ENCODE measurements around the gene SOCS1.
"Not testable (repeated sequence)": the region's sequence is repeated elsewhere in the genome, so short reads cannot be mapped to it uniquely, and the experiment has no call there.

Gene SOCS1

GRCh38 chr16:11225677-11226549, 30.1 kb downstream of the SOCS1 start:
- H3K4me3 ChIP-seq = peak overlapping the region in 8 of 10 experiments; percentile 20 to 63 (median 34); a peak in 12 of 20 replicates
- H3K27ac ChIP-seq = peak overlapping the region in 9 of 11 experiments; percentile 59 to 78 (median 70); a peak in 18 of 22 replicates
- peaks cover 0 to 11% (median 0%) of the 10 kb centered on the region in 11 experiments; a peak in 5 of 22 replicates for H3K27me3 ChIP-seq
- peak overlapping the region; percentile 81 to 98 (median 92) for H3K4me2 ChIP-seq
- peak overlapping the region in 9 of 11 experiments; percentile 39 to 73 (median 61); a peak in 17 of 22 replicates for H3K9ac ChIP-seq
- no peak for TF ChIP-seq Cebpa-rat (IDR thresholded peaks at IDR 0.05)
- H3K9me3 ChIP-seq (replicated peaks in 1 of 11) = no peaks in the 10 kb centered on the region
- no peaks in the 10 kb centered on the region for H3K36me3 ChIP-seq
- peaks cover 0 to 9% (median 0%) of the 10 kb centered on the region in 11 experiments; a peak in 2 of 22 replicates for H4K20me1 ChIP-seq
- H3K4me1 ChIP-seq = peaks cover 29 to 47% (median 37%) of the 10 kb centered on the region in 10 experiments

- TF ChIP-seq Cebpa-rat (IDR thresholded peaks at IDR 0.05) = no peak
- Histone ChIP-seq H3K36me3 (no peaks in the 10 kb centered on the region), H3K4me3 (peak overlapping the region in 8 of 10 experiments; percentile 20 to 63 (median 34); a peak in 14 of 20 replicates), H4K20me1 (peaks cover 0 to 9% (median 0%) of the 10 kb centered on the region in 11 experiments; a peak in 2 of 22 replicates), H3K9me3 (replicated peaks in 1 of 11) (no peaks in the 10 kb centered on the region), H3K4me2 (peak overlapping the region; percentile 81 to 98 (median 92)), H3K9ac (peak overlapping the region in 9 of 11 experiments; percentile 39 to 73 (median 61); a peak in 17 of 22 replicates), H3K27me3 (peaks cover 0 to 11% (median 0%) of the 10 kb centered on the region in 11 experiments; a peak in 5 of 22 replicates), H3K4me1 (peaks cover 29 to 40% (median 35%) of the 10 kb centered on the region in 10 experiments), H3K27ac (peak overlapping the region in 9 of 11 experiments; percentile 59 to 78 (median 70); a peak in 19 of 22 replicates)
Measured at GRCh38 chr16:11224894-11225676, 30.9 kb downstream of the SOCS1 start.

GRCh38 chr16:11224096-11224893, 31.7 kb downstream of the SOCS1 start:
- H3K4me1 ChIP-seq = peaks cover 31 to 43% (median 35%) of the 10 kb centered on the region in 10 experiments
- H3K36me3 ChIP-seq = no peaks in the 10 kb centered on the region
- peak overlapping the region in 9 of 11 experiments; percentile 15 to 73 (median 58); a peak in 13 of 22 replicates for H3K9ac ChIP-seq
- peak overlapping the region in 10 of 11 experiments; percentile 20 to 78 (median 70); a peak in 16 of 22 replicates for H3K27ac ChIP-seq
- peaks cover 0 to under 1% (median 0%) of the 10 kb centered on the region in 11 experiments; a peak in 4 of 22 replicates for H3K9me3 ChIP-seq (replicated peaks in 1 of 11)
- peak overlapping the region; percentile 81 to 98 (median 92) for H3K4me2 ChIP-seq
- peaks cover 0 to 9% (median 0%) of the 10 kb centered on the region in 11 experiments; a peak in 2 of 22 replicates for H4K20me1 ChIP-seq
- TF ChIP-seq Cebpa-rat (IDR thresholded peaks at IDR 0.05) = no peak
- H3K27me3 ChIP-seq = peaks cover 0 to 11% (median 0%) of the 10 kb centered on the region in 11 experiments; a peak in 5 of 22 replicates
- H3K4me3 ChIP-seq = peak overlapping the region in 2 of 10 experiments; percentile 45 to 63; a peak in 2 of 20 replicates

- H4K20me1 ChIP-seq, H3K27me3 ChIP-seq, H3K36me3 ChIP-seq, H3K9ac ChIP-seq, H3K27ac ChIP-seq, H3K4me3 ChIP-seq, H3K4me2 ChIP-seq: not testable (repeated sequence)
- peaks cover 24 to 36% (median 32%) of the 10 kb centered on the region in 10 experiments for H3K4me1 ChIP-seq
- peaks cover 23 to 37% (median 29%) of the 10 kb centered on the region in 11 experiments for H3K9me3 ChIP-seq (replicated peaks in 1 of 11)
Measured at GRCh38 chr16:11220507-11220906, 35.5 kb downstream of the SOCS1 start.

GRCh38 chr16:11219178-11219577, 36.8 kb downstream of the SOCS1 start:
- peaks cover 23 to 37% (median 29%) of the 10 kb centered on the region in 11 experiments for H3K9me3 ChIP-seq (replicated peaks in 1 of 11)
- H3K9ac ChIP-seq = no peak overlapping the region
- H3K27ac ChIP-seq = no peak overlapping the region
- H3K27me3 ChIP-seq = no peaks in the 10 kb centered on the region
- peak overlapping the region in 5 of 11 experiments; percentile 16 to 54 (median 35); a peak in 7 of 22 replicates for H3K4me2 ChIP-seq
- H3K36me3 ChIP-seq = no peaks in the 10 kb centered on the region; a peak in 1 of 22 replicates
- no peak overlapping the region for H3K4me3 ChIP-seq
- peak in 3 of 11 experiments; percentile 23 to 32 (median 32); a peak in 2 of 22 replicates for TF ChIP-seq Cebpa-rat (IDR thresholded peaks at IDR 0.05)
- H3K4me1 ChIP-seq = peaks cover 11 to 22% (median 18%) of the 10 kb centered on the region in 10 experiments
- H4K20me1 ChIP-seq = peaks cover 0 to 5% (median 0%) of the 10 kb centered on the region in 11 experiments; a peak in 2 of 22 replicates

- peaks cover 23 to 37% (median 29%) of the 10 kb centered on the region in 11 experiments for H3K9me3 ChIP-seq (replicated peaks in 1 of 11)
- TF ChIP-seq Cebpa-rat (IDR thresholded peaks at IDR 0.05) = no peak
Measured at GRCh38 chr16:11218604-11218962, 37.4 kb downstream of the SOCS1 start.

GRCh38 chr16:11217651-11218603, 38.1 kb downstream of the SOCS1 start:
- no peak for TF ChIP-seq Cebpa-rat (IDR thresholded peaks at IDR 0.05)
- Histone ChIP-seq H3K27me3 (0 out of 22 replicates have a peak, but pooled peaks cover 0 to 3% (median 0%) of the 10 kb centered on the region in 11 experiments), H3K4me2 (no peak overlapping the region), H3K36me3 (no peaks in the 10 kb centered on the region; a peak in 1 of 22 replicates), H4K20me1 (no peaks in the 10 kb centered on the region), H3K9ac (no peak overlapping the region), H3K4me1 (peaks cover 7 to 17% (median 13%) of the 10 kb centered on the region in 10 experiments), H3K27ac (no peak overlapping the region), H3K9me3 (replicated peaks in 1 of 11) (peaks cover 23 to 37% (median 29%) of the 10 kb centered on the region in 11 experiments), H3K4me3 (no peak overlapping the region)

More at GRCh38 chr16:11218604-11218962, 37.4 kb downstream of the SOCS1 start:
- Histone ChIP-seq H3K36me3 (no peaks in the 10 kb centered on the region; a peak in 1 of 22 replicates), H3K4me2 (peak overlapping the region in 2 of 11 experiments; percentile 42 to 54; a peak in 2 of 22 replicates), H4K20me1 (no peaks in the 10 kb centered on the region), H3K9ac (no peak overlapping the region), H3K27me3 (no peaks in the 10 kb centered on the region), H3K4me1 (peaks cover 6 to 17% (median 13%) of the 10 kb centered on the region in 10 experiments), H3K4me3 (no peak overlapping the region), H3K27ac (no peak overlapping the region)
